Thyroid gland (tissue), 4 donors: Measurements from ENCODE around the gene ATXN7.

Experiments used
- CTCF ChIP-seq, 6 experiments: fragments of 200-600 bp in 3 of 6; fragments of 450-650 bp in 3 of 6; sonication (generic) in 3 of 6; IDR thresholded peaks; one replicate each; pipeline ENCODE4 v1.5.1; 2016 to 2019; ENCODE audit warnings: antibody characterized with exemption in 6 of 6, mild to moderate bottlenecking in 2 of 6, inconsistent platforms in 1 of 6, moderate library complexity in 1 of 6
- POLR2A ChIP-seq, 2 donors: fragments of 450-650 bp; IDR thresholded peaks; one replicate each; pipeline ENCODE4 v1.6.1; 2017; ENCODE audit warnings: antibody characterized with exemption in 2 of 2, mild to moderate bottlenecking in 2 of 2, moderate library complexity in 1 of 2

GRCh38 chr3:63973406-63973805, 109.7 kb downstream of the ATXN7 start:
- TF ChIP-seq POLR2A (IDR thresholded peaks at IDR 0.05) (no peak), CTCF (IDR thresholded peaks at IDR 0.05) (no peak)
